Thyroid gland (tissue), 4 donors: ENCODE data around the gene STARD3NL.

ENCODE experiments used
- POLR2A ChIP-seq, 2 donors: fragments of 450-650 bp; IDR thresholded peaks; one replicate each; pipeline ENCODE4 v1.6.1; 2017; ENCODE audit warnings: antibody characterized with exemption in 2 of 2, mild to moderate bottlenecking in 2 of 2, moderate library complexity in 1 of 2
- TF ChIP-seq, protein P1 (sequence below), 6 experiments: fragments of 200-600 bp in 3 of 6; fragments of 450-650 bp in 3 of 6; sonication (generic) in 3 of 6; IDR thresholded peaks; one replicate each; pipeline ENCODE4 v1.5.1; 2016 to 2019; ENCODE audit warnings: antibody characterized with exemption in 6 of 6, mild to moderate bottlenecking in 2 of 6, inconsistent platforms in 1 of 6, moderate library complexity in 1 of 6

GRCh38 chr7:38244516-38244915 is 66.5 kb downstream of the STARD3NL start:
- TF ChIP-seq, protein P1, sequence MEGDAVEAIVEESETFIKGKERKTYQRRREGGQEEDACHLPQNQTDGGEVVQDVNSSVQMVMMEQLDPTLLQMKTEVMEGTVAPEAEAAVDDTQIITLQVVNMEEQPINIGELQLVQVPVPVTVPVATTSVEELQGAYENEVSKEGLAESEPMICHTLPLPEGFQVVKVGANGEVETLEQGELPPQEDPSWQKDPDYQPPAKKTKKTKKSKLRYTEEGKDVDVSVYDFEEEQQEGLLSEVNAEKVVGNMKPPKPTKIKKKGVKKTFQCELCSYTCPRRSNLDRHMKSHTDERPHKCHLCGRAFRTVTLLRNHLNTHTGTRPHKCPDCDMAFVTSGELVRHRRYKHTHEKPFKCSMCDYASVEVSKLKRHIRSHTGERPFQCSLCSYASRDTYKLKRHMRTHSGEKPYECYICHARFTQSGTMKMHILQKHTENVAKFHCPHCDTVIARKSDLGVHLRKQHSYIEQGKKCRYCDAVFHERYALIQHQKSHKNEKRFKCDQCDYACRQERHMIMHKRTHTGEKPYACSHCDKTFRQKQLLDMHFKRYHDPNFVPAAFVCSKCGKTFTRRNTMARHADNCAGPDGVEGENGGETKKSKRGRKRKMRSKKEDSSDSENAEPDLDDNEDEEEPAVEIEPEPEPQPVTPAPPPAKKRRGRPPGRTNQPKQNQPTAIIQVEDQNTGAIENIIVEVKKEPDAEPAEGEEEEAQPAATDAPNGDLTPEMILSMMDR (IDR thresholded peaks at IDR 0.05), result no peak
- no peak for TF ChIP-seq POLR2A (IDR thresholded peaks at IDR 0.05)
